Spleen (tissue), 11 donors: Measurements from ENCODE around the gene SCRN1. TPM values are rescaled to one million over a fixed set of nuclear protein-coding genes. Genes with fewer than 3 reads are reported as not detected.

Experiments
- DNase-seq: peaks from one replicate; pipeline ENCODE4 v3.0.0-alpha.2; 2020
- H3K27ac ChIP-seq, 8 donors: fragments of 200-600 bp; sonication (generic) in 7 of 8; 1 replicate in 4 of 8; 2 replicates in 4 of 8; pipeline versions ENCODE4 v1.5.0 to v1.8.0; 2016 to 2021; ENCODE audit warnings: inconsistent platforms in 4 of 8, mild to moderate bottlenecking in 4 of 8, moderate library complexity in 1 of 8
- H3K27me3 ChIP-seq, 7 donors: fragments of 200-600 bp; sonication (generic) in 6 of 7; replicated peaks in 1 of 7; 1 replicate in 4 of 7; 2 replicates in 3 of 7; pipeline versions ENCODE4 v1.5.0 to v1.8.0; 2016 to 2021; ENCODE audit warnings: inconsistent platforms in 3 of 7, mild to moderate bottlenecking in 1 of 7
- H3K36me3 ChIP-seq, 6 donors: fragments of 200-600 bp; sonication (generic) in 5 of 6; 1 replicate in 4 of 6; 2 replicates in 2 of 6; pipeline versions ENCODE4 v1.5.0 to v1.8.0; 2016 to 2021; ENCODE audit warnings: inconsistent platforms in 2 of 6
- H3K4me1 ChIP-seq, 6 donors: fragments of 200-600 bp; sonication (generic) in 5 of 6; 1 replicate in 3 of 6; 2 replicates in 3 of 6; pipeline versions ENCODE4 v1.5.0 to v1.8.0; 2016 to 2021; ENCODE audit warnings: inconsistent platforms in 3 of 6
- H3K4me3 ChIP-seq, 8 donors: fragments of 200-600 bp; sonication (generic) in 7 of 8; 1 replicate in 4 of 8; 2 replicates in 4 of 8; pipeline versions ENCODE4 v1.5.0 to v1.8.0; 2016 to 2021; ENCODE audit warnings: inconsistent platforms in 4 of 8, mild to moderate bottlenecking in 4 of 8, moderate library complexity in 2 of 8
- H3K9me3 ChIP-seq, 8 donors: fragments of 200-600 bp; sonication (generic) in 7 of 8; 1 replicate in 4 of 8; 2 replicates in 4 of 8; pipeline versions ENCODE4 v1.5.0 to v1.8.0; 2016 to 2021; ENCODE audit warnings: inconsistent platforms in 4 of 8
- POLR2A ChIP-seq, 3 donors: fragments of 450-650 bp; IDR thresholded peaks; one replicate each; pipeline ENCODE4 v1.5.1; 2017; ENCODE audit warnings: antibody characterized with exemption in 3 of 3, mild to moderate bottlenecking in 1 of 3
- POLR2AphosphoS5 ChIP-seq, 3 donors: sonication (generic); formaldehyde crosslinking; IDR thresholded peaks; one replicate each; pipeline ENCODE4 v1.5.1; 2017; ENCODE audit warnings: antibody characterized with exemption in 3 of 3
- WGBS, 5 donors: extraction: QIAGEN DNeasy Blood & Tissue Kit in 3 of 5; methylation state at CpG; one replicate each; pipeline versions ENCODE4 v1.1.5 to v1.1.7; 2013 to 2018; 5-methylcytosine and 5-hydroxymethylcytosine counted together
- intact Hi-C: fragments of 100-400 bp; cut with DNase I; formaldehyde crosslinking; loops from one replicate; pipeline ENCODE4 v1.15.0; 2023; ENCODE audit warnings: low total_unique reads
- polyA plus RNA-seq, 3 donors: library from polyadenylated mRNA; stranded (reverse); fragments of 200-250 nt; gene quantifications; one replicate each; pipeline ENCODE4 v1.2.1, GENCODE V29; 2013
- total RNA-seq, 7 donors: library from RNA; depleted of rRNA in 3 of 7; stranded (reverse); fragments of >200 nt in 3 of 7; fragmentation: NEBNext Ultra II Directional in 4 of 7; extraction: Animal tissue kit (Norgen Biotek cat#: 25700) in 4 of 7; gene quantifications; one replicate each; pipeline versions ENCODE4 v1.1.0 to v1.2.1, GENCODE V29; 2016 to 2021
- TF ChIP-seq, protein P1 (sequence below), 11 experiments: fragments of 200-600 bp in 7 of 11; fragments of 450-650 bp in 4 of 11; sonication (generic) in 4 of 11; IDR thresholded peaks in 8 of 11; conservative IDR thresholded peaks in 3 of 11; 1 replicate in 7 of 11; 2 replicates in 4 of 11; pipeline versions ENCODE4 v1.4.0 to v1.8.0; 2016 to 2021; ENCODE audit warnings: antibody characterized with exemption in 11 of 11, inconsistent platforms in 4 of 11, mild to moderate bottlenecking in 1 of 11
- donor health status: healthy with polysubstance abuse.
- donor health status: DM: no; HTN: no; CAD: no; lungs with moderate emphysema.
- donor health status: DM: no; HTN: no; CAD: no.
- donor health status: Bipolar disorder and iron deficiency.
- donor health status: healthy.
- donor health status: DM: no; HTN: no; CAD: no.
- donor health status: DM: yes; HTN: yes; CAD: no.

Gene SCRN1
- total and polyA plus RNA-seq, 10 donors, result 5.4 to 27.8 (median 16.4) TPM

DNA sequence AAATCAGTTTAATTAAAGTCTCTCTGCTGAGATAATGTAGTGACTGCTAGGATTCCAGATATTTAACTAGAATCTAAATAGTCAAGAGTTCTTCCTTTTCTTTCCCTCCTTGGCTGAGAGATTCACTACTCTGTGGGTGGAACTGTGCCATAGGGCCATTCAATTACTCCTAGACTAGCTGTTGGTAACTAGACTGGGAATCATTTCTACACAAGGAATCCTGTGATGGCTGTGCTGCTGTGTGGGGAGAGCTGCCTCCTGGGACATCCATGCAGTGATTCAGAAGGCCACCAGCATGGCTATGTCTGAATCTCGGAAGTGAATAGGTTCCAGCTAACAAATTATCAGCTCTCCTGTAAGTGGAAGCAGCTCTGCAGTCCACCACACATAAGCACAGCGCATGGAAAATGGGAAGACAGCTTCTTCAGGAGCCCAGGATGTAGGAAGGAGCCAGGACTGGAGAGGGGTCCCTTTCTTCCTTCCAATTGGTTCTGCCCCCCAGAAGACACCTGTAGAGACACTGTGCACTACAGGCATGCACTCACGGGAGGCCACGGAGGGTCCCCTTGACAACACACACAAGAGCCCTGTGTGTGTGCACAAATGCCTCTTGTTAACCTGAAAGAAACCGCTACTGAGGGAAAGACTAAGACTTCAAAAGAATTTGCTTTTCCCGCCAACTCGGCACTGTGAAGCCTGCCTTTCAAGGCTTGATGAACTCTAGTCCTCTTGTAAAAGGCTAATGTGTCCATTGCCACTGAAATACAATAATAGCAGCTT, 66.5 kb downstream of the SCRN1 start:
- Histone ChIP-seq H3K27ac (no peak overlapping the region), H3K27me3 (no peaks in the 10 kb centered on the region), H3K4me3 (no peak overlapping the region), H3K36me3 (peaks cover 0 to 57% (median 3%) of the 10 kb centered on the region in 6 donors), H3K9me3 (no peaks in the 10 kb centered on the region), H3K4me1 (no peaks in the 10 kb centered on the region)
- DNase-seq, result no peak
- intact Hi-C loops, result loop anchor here (10.0 kb wide), 1 partner anchor 168 kb away; no protein-coding TSS in a partner anchor
- TF ChIP-seq, protein P1, sequence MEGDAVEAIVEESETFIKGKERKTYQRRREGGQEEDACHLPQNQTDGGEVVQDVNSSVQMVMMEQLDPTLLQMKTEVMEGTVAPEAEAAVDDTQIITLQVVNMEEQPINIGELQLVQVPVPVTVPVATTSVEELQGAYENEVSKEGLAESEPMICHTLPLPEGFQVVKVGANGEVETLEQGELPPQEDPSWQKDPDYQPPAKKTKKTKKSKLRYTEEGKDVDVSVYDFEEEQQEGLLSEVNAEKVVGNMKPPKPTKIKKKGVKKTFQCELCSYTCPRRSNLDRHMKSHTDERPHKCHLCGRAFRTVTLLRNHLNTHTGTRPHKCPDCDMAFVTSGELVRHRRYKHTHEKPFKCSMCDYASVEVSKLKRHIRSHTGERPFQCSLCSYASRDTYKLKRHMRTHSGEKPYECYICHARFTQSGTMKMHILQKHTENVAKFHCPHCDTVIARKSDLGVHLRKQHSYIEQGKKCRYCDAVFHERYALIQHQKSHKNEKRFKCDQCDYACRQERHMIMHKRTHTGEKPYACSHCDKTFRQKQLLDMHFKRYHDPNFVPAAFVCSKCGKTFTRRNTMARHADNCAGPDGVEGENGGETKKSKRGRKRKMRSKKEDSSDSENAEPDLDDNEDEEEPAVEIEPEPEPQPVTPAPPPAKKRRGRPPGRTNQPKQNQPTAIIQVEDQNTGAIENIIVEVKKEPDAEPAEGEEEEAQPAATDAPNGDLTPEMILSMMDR (IDR thresholded peaks at IDR 0.05 in 8 of 11, conservative IDR thresholded peaks at IDR 0.05 in 3 of 11), result no peak
- TF ChIP-seq POLR2A (IDR thresholded peaks at IDR 0.05) (no peak), POLR2AphosphoS5 (IDR thresholded peaks at IDR 0.05) (no peak)
- 68 to 94% (median 84%) methylated on average over 6 to 7 of the region's 7 CpGs for WGBS, 5 donors

DNA sequence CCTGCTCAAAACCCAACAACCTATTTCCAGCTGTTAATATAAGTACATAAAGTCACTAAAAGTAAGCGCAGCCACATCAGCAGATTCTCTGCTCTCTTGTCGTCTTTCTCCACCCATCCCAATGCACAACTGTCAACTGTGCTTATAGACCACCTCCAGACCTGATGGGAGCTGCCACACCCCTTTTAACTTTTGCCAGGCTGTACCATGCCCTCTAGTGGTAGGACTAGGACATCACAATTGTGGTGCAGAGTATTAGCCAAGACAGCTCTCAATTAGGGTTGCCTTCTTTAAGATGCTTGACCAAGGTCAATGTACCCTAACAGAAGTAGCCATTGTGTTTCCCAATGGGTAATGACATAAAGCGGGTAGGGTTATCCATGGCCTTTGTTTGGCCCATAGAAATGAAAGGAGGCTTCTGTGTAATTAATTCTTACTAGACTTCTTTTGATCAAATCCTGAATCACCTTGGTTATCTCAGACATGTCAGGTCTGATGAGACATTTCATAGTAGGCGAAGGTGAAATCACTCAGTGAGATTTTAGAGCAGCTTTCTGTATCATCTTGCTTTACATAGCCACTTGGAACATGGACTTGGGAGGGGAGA, 68.1 kb downstream of the SCRN1 start:
- 50 to 65% (median 53%) methylated on average over 4 of the region's 4 CpGs for WGBS, 5 donors
- no peak for TF ChIP-seq POLR2A (IDR thresholded peaks at IDR 0.05)
- TF ChIP-seq, protein P1 (IDR thresholded peaks at IDR 0.05 in 8 of 11, conservative IDR thresholded peaks at IDR 0.05 in 3 of 11), result peak in 10 of 11 experiments; percentile 60 to 87 (median 83)
- TF ChIP-seq POLR2AphosphoS5 (IDR thresholded peaks at IDR 0.05), result no peak
- peaks cover 0 to 55% (median 3%) of the 10 kb centered on the region in 6 donors for H3K36me3 ChIP-seq
- DNase-seq, result no peak
- no peaks in the 10 kb centered on the region for H3K9me3 ChIP-seq
- H3K4me1 ChIP-seq, result no peaks in the 10 kb centered on the region
- peaks cover 0 to 2% (median 0%) of the 10 kb centered on the region in 7 donors for H3K27me3 ChIP-seq
- intact Hi-C loops, result loop anchor here (10.0 kb wide), 1 partner anchor 167 kb away; no protein-coding TSS in a partner anchor
- no peak overlapping the region for H3K4me3 ChIP-seq
- no peak overlapping the region for H3K27ac ChIP-seq

- TF ChIP-seq, protein P1 (IDR thresholded peaks at IDR 0.05 in 8 of 11, conservative IDR thresholded peaks at IDR 0.05 in 3 of 11), result no peak
- no peak for TF ChIP-seq POLR2A (IDR thresholded peaks at IDR 0.05)
- no peak for TF ChIP-seq POLR2AphosphoS5 (IDR thresholded peaks at IDR 0.05)
- H3K4me3 ChIP-seq, result no peak overlapping the region
- peaks cover 0 to 6% (median 0%) of the 10 kb centered on the region in 7 donors for H3K27me3 ChIP-seq
- H3K4me1 ChIP-seq, result no peaks in the 10 kb centered on the region
- peaks cover 0 to 49% (median 3%) of the 10 kb centered on the region in 6 donors for H3K36me3 ChIP-seq
- H3K9me3 ChIP-seq, result no peaks in the 10 kb centered on the region
- WGBS, 5 donors, result 72 to 81% (median 77%) methylated on average over 5 of the region's 5 CpGs
- no peak overlapping the region for H3K27ac ChIP-seq
- no peak for DNase-seq
- intact Hi-C loops, result loop anchor here (10.0 kb wide), 1 partner anchor 166 kb away; no protein-coding TSS in a partner anchor
Observed at GRCh38 chr7:29920491-29920890, 69.1 kb downstream of the SCRN1 start.

- H3K27me3 ChIP-seq, result peaks cover 0 to 6% (median 0%) of the 10 kb centered on the region in 7 donors
- 85 to 92% (median 88%) methylated on average over 5 of the region's 5 CpGs for WGBS, 5 donors
- TF ChIP-seq POLR2AphosphoS5 (IDR thresholded peaks at IDR 0.05) (no peak), POLR2A (IDR thresholded peaks at IDR 0.05) (no peak)
- TF ChIP-seq, protein P1 (IDR thresholded peaks at IDR 0.05 in 8 of 11, conservative IDR thresholded peaks at IDR 0.05 in 3 of 11), result no peak
- no peaks in the 10 kb centered on the region for H3K9me3 ChIP-seq
- H3K27ac ChIP-seq, result no peak overlapping the region
- no peak overlapping the region for H3K4me3 ChIP-seq
- intact Hi-C loops, result loop anchor here (10.0 kb wide), 1 partner anchor 165 kb away; no protein-coding TSS in a partner anchor
- H3K36me3 ChIP-seq, result peaks cover 0 to 49% (median 3%) of the 10 kb centered on the region in 6 donors
- no peaks in the 10 kb centered on the region for H3K4me1 ChIP-seq
- no peak for DNase-seq
Observed at GRCh38 chr7:29919790-29920189, 69.8 kb downstream of the SCRN1 start.
